Stimulated activated CD8-positive, alpha-beta memory T cell treated with anti-CD3 and anti-CD28 coated beads, Interleukin-4, amount 100 ng/mL, for 24 hours (primary cell): ENCODE results near the gene NPAS3.

Experiments
- DNase-seq: peaks from one replicate; pipeline ENCODE4 v3.0.0-alpha.2; 2020; ENCODE audit warnings: low read depth

Gene NPAS3

GRCh38 chr14:33642691-33643244 is 704.1 kb downstream of the NPAS3 start:
- DNase-seq = no peak

DNA sequence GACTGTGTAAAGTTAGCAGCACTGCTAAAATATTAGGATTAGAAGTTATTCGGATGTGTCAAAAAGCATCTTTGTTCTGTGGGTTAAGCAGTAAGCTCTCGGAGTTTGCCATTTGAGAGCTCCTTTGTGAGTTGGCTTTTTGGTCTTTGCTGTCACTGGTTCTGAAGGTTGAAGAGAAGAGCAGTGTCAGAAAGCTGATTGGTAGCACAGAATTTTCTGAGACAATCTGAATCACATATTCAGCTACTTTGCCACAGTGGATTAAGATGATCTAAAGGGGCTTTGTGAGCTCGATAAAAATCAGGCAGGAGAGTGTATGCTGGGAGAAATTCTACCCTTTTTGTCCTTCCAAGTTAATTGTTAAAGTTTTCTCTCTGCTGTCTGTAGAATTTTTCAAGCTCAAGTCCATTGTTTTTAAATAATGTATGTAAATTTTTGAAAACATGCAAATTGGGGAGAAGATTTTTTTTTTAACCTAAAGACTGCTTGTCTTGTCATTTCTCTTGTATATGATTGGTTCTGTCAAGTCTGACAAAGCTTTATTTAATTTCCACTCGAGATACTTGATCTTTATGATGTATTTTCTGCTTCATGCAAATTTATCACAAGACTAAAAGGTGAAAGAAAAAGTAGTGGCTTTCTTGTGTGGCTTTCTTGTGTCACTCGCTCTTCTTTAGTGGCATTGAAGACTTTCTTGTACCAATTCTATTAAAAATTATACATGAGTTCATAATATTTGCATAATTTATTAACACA is 704.9 kb downstream of the NPAS3 start:
- no peak for DNase-seq

DNA sequence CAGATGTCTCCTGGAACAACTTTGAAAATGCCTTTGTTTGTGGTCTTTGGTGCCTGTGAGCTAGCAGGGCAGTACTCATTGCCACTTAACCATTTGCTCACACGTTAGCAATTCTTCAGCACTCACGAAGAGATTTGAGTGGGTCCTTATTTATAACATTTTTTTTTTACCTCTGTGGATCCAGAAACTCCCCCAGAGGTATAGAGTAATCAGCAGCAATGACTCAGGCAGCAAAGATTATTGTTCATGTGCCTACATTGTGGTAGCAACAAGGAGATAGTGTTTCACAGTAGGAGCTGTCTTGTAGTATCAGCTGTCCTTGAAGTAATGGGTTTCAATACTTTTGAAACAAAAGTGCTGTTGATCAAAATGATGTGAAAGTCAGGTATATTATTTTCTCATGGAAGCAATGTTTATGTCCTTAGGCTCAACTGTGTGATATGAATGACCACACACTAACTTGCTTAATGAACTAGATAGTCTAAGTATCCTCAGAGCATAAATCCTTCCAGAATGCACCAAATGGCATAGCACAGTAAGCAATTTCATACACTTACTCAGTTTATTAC is 708.1 kb downstream of the NPAS3 start:
- no peak for DNase-seq

DNA sequence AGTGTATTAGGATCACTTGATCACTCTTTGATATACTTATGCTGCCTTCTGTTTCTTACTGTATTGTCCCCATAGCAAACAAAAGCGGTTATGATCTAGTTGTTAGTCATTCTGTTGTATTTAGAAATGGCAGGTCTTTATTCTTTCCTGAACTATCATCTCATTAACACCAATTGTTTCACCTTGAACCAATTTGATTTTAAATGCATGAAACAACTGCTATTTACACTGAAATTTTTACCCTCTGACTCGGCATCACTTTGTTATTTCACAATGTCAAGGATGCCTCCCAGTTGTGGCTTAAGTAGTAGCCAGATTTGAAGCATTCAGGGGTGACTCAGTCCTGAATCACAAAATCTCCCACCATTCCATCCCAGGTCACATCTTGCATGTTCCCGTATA is 708.7 kb downstream of the NPAS3 start:
- no peak for DNase-seq

DNA sequence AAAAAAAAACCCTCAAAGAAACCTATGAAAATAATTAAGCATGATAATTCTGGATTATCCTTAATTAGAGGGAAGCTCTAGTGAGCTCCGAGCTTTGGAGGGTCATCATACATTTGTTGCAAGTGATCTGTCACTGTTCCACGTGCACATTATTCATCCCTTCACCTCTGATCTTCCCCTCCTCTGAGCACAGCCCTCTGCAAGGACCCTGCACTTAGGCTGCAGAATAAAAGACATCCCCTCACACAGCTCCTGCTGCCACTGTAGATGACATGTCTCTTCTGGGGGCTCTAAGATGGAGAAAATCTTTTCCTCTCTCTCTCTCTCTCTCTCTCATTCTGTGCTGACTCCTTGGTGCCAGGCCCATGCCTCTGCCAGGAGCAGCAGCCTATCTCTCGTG is 711.8 kb downstream of the NPAS3 start:
- no peak for DNase-seq

DNA sequence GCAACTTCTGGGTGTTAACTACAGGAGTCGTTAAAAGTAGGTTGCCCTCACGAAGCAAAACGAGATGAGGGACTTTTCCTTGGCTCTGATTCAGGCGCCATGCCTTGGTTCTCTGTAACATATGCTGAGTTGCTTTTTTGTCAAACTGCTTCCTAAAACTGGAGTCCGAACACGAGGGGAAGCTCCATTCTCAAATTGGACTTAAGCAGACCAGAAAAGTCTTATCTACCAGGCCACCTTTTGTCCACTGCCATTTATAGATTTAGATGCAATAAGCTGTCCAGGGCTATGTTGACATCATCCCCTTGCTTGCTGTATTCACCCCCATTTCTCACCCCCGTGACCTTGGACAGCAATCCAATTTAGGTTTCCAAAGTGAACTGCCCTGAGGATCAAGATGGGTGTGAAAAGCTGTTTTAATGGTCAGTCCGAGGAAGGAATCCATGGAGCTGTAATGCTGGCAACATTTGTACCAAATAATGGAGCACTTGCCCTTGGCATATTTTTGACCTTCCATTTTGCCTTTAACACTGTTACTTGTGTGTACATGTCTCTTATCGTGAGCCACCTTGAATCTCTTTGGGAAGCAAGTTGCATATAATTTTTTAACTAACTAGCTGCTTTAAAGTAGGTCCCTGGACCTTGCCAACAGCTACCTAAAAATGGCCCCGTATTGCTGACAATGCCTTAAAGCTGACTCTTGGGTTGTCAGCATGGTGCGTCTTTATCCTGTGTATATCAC is 714.1 kb downstream of the NPAS3 start:
- DNase-seq = no peak

DNA sequence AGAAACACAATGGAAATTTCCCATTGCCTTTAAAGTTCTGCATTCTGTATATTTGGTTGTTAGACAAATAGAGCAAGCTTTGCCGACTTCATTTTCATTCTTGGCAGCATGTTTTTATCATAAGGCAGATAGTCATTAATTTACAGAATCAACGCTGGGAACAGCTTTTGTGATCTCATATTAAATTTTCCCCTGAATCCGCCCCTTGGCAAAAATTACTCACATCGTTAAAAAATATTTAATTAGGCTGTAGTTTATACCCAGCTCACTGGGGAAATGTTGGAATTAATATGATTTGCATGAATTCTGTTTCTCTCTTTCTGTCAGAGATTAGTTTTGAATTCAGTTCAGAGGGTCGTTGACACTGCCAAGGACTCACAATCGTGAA is 714.6 kb downstream of the NPAS3 start:
- no peak for DNase-seq

GRCh38 chr14:33655421-33655820 is 716.7 kb downstream of the NPAS3 start:
- DNase-seq = no peak

DNA sequence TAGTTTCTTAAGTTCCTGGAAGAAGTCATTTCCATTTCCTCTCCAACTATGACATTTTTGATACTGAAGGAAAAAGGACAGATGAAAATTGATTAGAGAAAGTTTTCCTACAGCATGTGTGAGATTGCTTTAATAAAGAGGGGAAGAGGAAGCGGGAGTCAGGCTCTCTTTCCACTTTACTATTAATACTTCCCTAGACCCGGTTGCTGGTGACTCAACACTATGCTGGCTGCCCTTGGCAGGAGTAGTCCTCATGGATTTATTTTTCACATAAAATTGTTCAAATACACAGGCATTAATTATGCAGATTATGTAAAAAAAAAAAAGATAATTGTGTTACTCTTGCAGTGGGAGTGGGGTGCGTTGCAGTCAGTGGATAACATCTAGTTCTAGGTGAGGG is 718.8 kb downstream of the NPAS3 start:
- no peak for DNase-seq

GRCh38 chr14:33660248-33660647 is 721.6 kb downstream of the NPAS3 start:
- no peak for DNase-seq

DNA sequence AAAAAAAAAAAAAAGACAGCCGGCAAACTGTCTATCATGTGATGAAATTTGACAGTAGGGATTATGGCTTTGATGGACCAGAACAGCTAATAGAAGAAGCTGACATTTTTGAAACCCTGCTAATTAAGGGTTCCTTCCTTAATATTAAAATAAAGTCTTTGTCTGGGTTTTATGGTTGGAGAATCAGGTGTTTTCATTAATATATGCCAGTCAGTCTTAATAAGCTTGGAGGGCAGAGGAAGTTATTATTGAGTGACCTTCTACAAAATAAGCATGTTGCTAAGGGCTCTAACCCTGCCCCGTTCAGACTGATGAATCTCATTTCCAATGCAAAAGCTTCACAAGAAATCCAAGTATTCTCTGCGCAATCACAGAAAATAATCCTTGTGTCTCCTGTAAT is 722.4 kb downstream of the NPAS3 start:
- DNase-seq = no peak

DNA sequence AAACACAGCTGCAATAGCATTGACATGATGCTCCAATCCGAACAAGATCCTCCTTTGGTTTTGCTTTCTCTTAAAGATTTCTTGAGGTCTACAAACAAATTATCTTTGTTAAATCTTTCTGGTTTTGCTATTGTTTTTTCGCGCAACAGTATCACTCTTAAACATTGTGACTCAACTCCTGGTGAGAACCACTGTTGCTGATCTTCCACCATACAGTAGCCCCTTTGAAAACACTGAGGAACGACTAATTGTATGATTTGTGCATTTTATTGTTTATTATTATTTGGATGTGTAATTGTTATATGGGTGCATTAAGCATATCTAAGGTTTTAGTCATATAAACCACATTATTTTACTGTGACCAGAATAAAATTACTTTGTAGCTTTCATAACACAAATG is 729.4 kb downstream of the NPAS3 start:
- no peak for DNase-seq

- no peak for DNase-seq
These were observed 730.4 kb downstream of the NPAS3 start for GRCh38 chr14:33669111-33669510.

DNA sequence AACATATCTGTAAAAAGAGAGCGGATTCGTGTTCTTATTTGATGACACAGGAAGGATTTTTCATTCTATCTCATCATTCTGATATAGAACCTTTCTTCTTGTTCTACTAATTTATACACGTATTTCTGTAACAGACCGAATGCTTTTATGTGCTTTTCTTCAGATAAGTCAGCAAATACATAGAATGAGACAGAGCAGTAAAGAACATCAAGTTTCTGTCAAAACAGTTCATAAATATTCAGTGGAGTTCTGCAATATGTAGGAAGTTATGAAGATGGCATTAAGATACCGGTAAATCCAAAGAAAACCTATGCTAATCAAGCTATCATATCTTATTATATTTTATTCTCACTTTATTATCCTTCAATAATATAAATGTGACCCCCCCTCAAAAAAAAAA is 731.6 kb downstream of the NPAS3 start:
- no peak for DNase-seq

- no peak for DNase-seq
These were observed 732.9 kb downstream of the NPAS3 start for GRCh38 chr14:33671556-33671955.

GRCh38 chr14:33674927-33675326 is 736.2 kb downstream of the NPAS3 start:
- DNase-seq = no peak

DNA sequence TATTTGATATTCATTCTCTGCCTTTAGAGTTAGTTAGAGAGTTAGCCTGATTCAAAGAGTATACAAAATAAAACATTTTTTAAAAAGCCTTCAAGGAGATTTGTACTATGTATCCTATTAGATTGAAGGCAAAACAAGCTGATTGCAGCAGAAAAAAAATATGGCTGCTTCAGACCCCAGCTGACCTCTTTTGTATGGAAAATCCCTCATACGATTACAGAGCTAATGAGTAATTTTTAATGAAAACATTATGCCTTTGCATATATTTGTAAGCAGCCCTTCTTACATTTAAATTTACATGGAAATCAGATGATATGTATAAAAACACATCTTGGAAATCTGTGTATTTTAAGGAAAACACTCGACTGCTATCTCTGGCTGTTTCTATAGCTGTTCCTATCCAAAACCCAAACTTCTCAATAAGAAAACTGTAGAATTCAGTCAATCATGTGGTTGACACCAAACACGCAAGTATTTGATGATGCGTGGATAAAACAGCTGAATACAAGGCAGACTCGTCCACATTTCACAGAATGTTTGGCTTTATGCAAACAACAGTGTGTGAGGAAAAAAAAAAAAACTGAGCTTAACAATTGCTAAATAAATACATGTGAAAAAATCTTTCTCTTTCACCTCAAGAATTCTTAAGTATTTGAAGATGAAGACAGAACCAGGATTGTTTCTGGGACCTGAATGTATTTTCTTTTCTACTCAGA is 736.9 kb downstream of the NPAS3 start:
- no peak for DNase-seq

DNA sequence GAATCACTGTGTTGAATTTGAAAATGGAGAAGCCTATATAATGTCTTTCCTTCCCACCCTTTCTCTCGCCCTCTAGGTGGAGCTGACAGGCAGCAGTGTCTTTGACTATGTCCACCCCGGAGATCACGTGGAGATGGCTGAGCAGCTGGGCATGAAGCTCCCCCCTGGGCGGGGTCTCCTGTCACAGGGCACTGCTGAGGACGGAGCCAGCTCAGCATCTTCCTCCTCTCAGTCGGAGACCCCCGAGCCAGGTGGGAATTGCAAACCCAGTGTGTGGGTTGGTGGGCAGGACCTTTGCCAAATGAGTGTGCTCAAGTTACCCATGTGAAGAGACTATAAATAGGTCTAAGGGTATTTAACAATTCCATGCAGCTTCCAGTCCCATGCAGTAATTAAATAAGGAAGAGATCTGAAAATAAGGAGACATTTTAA is 737.5 kb downstream of the NPAS3 start:
- DNase-seq = no peak

DNA sequence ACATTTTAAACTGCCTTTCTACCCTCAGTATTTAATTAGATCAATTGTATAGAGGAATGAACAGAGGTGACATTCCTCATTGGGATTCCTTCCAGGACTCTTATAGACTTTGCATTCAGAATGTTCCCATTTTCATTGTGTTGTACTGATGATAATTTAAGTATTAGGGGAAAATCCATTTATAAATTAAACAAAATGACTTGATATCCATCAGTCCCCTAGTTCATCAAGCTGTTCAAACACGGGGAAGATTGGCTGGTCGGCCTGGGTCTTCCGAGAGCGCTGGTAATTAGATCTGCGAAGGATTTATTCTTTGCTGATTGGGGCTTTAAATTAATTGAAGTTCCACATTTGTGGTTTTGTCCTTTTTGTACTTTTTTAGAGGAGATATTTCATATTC is 738.2 kb downstream of the NPAS3 start:
- DNase-seq = no peak

- DNase-seq = no peak
These were observed 739.3 kb downstream of the NPAS3 start for GRCh38 chr14:33678005-33678404.

DNA sequence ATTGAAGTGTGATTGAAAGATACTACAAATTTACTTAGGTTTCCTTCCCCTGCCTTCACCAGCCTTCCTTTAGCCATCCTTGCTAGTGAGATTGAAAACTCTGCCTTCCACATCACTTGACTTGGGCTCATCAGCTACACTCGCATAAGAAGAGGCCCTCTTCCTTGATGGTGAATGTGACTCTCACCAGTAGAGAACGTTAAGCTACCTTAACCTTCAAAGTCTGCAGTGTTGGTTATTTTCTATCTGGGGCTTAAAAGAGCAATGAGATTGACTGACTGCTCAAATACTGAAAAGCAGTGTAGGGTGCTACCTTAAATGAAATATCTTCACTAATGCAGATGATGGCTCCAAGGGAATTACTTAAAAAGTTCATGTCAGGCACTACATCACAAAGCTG is 740.3 kb downstream of the NPAS3 start:
- DNase-seq = no peak

GRCh38 chr14:33679461-33680225 is 741.0 kb downstream of the NPAS3 start:
- DNase-seq = no peak
